Astrocyte of the spinal cord (primary cell): ENCODE results near the gene HRH1.
A peak's percentile ranks its signal among the peaks of the same experiment; 100 is the strongest.

ENCODE experiments used
- DNase-seq: peaks from one replicate; pipeline ENCODE4 v3.0.0; 2011; ENCODE audit warnings: low read depth, low spot score
- H3K4me3 ChIP-seq: 2 replicates; pipeline ENCODE4 v1.5.1; 2011; ENCODE audit warnings: low read depth, mild to moderate bottlenecking, low read length, moderate library complexity
- in situ Hi-C: cut with HindIII; loops from 2 replicates; pipeline ENCODE4 v1.10.0; 2017; ENCODE audit warnings: low sequenced_read_pairs
- TF ChIP-seq, protein P1 (sequence below): IDR thresholded peaks from 2 replicates; pipeline ENCODE4 v1.5.1; 2012; ENCODE audit warnings: low read depth, mild to moderate bottlenecking, low read length, inconsistent platforms

The HRH1 gene

DNA sequence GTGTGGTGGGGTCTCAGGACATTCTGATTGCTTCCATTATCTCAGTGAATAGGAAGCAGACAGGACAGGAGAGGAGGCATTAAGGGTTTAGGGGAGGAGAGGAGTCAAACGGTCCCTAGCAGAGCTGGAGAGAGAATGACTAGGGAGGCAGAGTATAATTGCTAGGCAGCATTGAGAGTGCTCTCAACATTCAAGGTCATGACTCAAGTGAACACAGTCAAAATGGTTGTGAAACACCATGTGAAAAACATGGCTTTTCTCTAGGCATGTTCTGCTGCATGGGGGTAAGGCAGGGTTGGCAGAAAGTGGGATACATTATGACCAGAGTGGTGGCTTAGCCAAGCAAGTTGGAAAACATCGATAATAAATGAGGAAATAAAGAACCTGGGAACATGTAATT is 19.5 kb upstream of the HRH1 start:
- no peak for DNase-seq
- no peak overlapping the region for H3K4me3 ChIP-seq
- in situ Hi-C loops, result no loop called here
- TF ChIP-seq, protein P1, sequence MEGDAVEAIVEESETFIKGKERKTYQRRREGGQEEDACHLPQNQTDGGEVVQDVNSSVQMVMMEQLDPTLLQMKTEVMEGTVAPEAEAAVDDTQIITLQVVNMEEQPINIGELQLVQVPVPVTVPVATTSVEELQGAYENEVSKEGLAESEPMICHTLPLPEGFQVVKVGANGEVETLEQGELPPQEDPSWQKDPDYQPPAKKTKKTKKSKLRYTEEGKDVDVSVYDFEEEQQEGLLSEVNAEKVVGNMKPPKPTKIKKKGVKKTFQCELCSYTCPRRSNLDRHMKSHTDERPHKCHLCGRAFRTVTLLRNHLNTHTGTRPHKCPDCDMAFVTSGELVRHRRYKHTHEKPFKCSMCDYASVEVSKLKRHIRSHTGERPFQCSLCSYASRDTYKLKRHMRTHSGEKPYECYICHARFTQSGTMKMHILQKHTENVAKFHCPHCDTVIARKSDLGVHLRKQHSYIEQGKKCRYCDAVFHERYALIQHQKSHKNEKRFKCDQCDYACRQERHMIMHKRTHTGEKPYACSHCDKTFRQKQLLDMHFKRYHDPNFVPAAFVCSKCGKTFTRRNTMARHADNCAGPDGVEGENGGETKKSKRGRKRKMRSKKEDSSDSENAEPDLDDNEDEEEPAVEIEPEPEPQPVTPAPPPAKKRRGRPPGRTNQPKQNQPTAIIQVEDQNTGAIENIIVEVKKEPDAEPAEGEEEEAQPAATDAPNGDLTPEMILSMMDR, result no peak

DNA sequence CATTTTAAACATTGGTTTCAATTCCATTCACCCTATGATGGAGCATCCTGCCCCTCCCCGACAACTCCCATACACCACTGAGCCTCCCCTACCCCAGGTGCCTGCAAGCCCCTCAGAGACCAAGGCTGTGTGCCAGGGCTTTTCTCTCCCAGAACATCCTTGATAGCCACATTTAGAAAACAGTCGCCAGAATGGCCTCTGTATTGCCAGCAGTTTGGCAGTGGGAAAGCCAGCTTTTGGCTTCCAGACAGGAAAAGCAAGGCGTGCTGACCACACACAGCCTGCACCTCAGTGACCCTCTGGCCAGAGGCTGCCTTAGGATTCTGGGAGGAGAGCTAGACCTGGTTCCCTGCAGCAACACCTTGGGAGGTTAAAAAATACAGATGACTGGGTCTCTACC is 18.2 kb upstream of the HRH1 start:
- in situ Hi-C loops, result no loop called here
- H3K4me3 ChIP-seq, result no peak overlapping the region
- peak; percentile 68 for DNase-seq
- TF ChIP-seq, protein P1, result no peak

DNA sequence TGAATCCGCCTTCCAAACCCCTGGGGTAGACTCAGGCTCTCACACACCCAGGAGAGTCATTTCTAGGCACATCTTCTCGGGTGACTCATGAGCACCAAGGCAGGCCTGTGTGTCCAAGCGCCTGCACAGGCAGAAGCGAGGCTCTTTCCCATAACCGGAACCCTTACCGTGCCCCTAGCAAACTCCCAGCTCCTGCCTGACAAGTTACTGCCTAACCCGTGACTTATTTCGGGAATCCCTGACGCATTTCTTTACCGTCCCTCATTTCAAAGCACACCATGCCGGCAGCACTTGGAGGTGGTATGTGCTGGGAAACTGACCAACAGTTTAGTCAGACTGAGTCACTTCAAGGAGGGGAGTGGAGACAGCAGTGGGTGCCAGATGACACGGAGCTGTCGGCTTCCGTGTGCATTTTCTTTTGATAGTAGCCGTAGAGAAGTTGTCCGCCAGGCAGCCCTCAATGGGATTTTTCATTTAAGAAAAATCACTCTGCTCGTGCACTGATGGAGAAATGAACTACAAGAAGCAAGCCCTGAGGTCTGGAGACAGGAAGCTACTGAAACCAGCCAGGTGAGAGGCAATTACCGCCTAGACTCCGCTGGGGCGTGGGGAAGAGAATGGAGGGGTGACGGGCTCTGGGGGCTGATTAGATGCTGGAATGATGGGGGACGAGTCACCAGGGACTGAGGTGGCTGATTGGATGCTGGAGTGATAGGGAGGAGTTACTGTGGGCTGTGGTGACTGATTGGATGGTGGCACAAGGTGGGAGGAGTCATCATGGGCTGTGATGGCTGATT is 17.3 kb upstream of the HRH1 start:
- in situ Hi-C loops, result no loop called here
- TF ChIP-seq, protein P1, result no peak
- peak; percentile 100 for DNase-seq
- H3K4me3 ChIP-seq, result peak overlapping the region; percentile 49

DNA sequence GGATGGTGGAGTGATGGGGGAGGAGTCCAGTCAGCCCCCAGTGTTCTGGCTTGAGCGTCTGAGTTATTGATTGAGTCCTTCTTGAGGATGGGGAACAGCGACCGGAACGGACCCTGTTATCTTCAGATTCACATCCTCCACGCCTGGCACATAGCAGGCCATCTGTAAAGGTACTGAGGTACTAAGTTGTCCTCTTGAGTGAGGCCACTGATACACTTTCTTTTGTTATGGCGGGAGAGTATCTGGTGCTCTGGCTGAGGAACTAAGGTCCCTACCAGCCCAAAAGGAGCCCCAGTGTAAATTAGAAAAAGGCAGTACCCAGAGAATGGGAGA is 16.7 kb upstream of the HRH1 start:
- in situ Hi-C loops, result no loop called here
- TF ChIP-seq, protein P1, result no peak
- no peak for DNase-seq
- peak overlapping the region; percentile 49 for H3K4me3 ChIP-seq

DNA sequence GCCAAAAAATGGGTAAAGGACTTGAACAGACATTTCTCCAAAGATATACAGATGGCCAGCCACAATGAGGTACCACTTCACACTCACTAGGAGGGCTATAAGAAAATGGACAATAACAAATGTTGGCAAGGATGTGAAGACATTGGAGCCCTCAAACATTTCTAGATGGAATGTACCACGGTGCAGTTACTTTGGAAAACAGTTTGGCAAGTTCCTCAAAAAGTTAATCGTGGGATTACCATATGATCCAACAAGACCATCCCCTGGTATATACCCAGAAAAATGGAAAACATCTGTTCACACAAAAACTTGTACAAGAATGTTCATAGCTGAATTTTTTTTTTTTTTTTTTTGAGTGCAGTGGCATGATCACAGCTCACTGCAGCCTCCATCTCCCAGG is 15.9 kb upstream of the HRH1 start:
- in situ Hi-C loops, result no loop called here
- TF ChIP-seq, protein P1, result no peak
- no peak overlapping the region for H3K4me3 ChIP-seq
- DNase-seq, result no peak

DNA sequence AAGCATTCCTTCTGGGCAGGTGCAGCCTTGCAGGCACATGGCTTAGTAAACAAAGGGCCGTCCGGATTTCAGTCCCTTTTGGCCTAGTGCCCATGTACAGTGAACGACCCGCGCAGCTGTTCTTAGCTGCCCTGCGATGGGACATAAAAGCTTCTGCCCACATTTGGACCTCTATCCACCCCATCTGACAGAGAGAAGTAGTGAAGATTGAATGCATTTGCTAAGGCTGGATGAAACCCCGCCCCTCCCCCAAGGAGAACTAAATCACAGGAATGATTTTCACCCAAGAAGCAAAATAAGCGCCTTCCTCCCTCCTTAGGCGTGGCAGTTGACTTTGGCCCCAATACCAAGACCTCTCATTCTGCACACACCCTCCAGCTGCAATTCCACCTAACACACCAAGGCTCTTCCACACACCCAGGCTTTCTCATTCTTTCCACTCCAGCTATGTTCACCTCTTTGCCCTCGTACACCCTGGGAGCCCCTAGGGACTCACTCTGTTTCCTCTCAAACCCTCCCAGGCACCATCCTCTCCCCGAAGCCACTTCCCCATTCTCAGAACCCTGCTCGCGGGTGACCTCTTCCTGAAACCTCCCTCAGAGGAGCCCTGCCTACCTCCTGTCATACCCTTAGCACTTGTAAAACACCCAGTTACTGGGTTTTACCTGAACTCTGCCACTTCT is 14.1 kb upstream of the HRH1 start:
- TF ChIP-seq, protein P1, result no peak
- no peak overlapping the region for H3K4me3 ChIP-seq
- peak; percentile 69 for DNase-seq
- in situ Hi-C loops, result no loop called here
